Measurements from ENCODE around the gene PTTG1IP. TPM values are rescaled to one million over a fixed set of nuclear protein-coding genes. Genes with fewer than 3 reads are reported as not detected.

The PTTG1IP gene
- total RNA-seq, 1 experiment from 2014 or later: 96.0 TPM

- Mint-ChIP-seq H3K4me1 (0 out of 2 replicates have a peak, but pooled peaks cover 2% of the 10 kb centered on the region), H3K36me3 (peaks cover 65% of the 10 kb centered on the region), H3K27me3 (ENCODE audit: low read depth) (no peaks in the 10 kb centered on the region), H3K27ac (no peak overlapping the region), H3K4me3 (no peak overlapping the region), H3K9me3 (no peaks in the 10 kb centered on the region)
- DNase-seq (ENCODE audit: low spot score): no peak
- ChIA-PET CTCF (no interaction called here), POLR2A (no interaction called here)
- no peak for ATAC-seq
- no peak for TF ChIP-seq ESRRA (CRISPR knock-in tag; IDR thresholded peaks at IDR 0.05; ENCODE audit: borderline replicate concordance)
- TF ChIP-seq IRF1 (CRISPR knock-in tag; IDR thresholded peaks at IDR 0.05): no peak
- TF ChIP-seq ZNF425 (CRISPR knock-in tag; conservative IDR thresholded peaks at IDR 0.05): no peak
- TF ChIP-seq SP1 (CRISPR knock-in tag; conservative IDR thresholded peaks at IDR 0.05): no peak
- no peak for TF ChIP-seq PREB (CRISPR knock-in tag; IDR thresholded peaks at IDR 0.05; ENCODE audit: borderline replicate concordance)
- no peak for TF ChIP-seq NFYB (CRISPR knock-in tag; conservative IDR thresholded peaks at IDR 0.05; ENCODE audit: low read depth)
- no peak for TF ChIP-seq JUN (CRISPR knock-in tag; IDR thresholded peaks at IDR 0.05)
- no peak for TF ChIP-seq ATF2 (CRISPR knock-in tag; IDR thresholded peaks at IDR 0.05; ENCODE audit: borderline replicate concordance, low read depth)
- TF ChIP-seq ZNF532 (CRISPR knock-in tag; IDR thresholded peaks at IDR 0.05; ENCODE audit: borderline replicate concordance): no peak
- no peak for TF ChIP-seq ARID4B (CRISPR knock-in tag; IDR thresholded peaks at IDR 0.05; ENCODE audit: borderline replicate concordance)
- no peak for TF ChIP-seq MLX (CRISPR knock-in tag; IDR thresholded peaks at IDR 0.05)
- TF ChIP-seq AR (CRISPR knock-in tag; IDR thresholded peaks at IDR 0.05): no peak
- TF ChIP-seq ZNF671 (CRISPR knock-in tag; IDR thresholded peaks at IDR 0.05): no peak
- TF ChIP-seq MAX (CRISPR knock-in tag; IDR thresholded peaks at IDR 0.05): no peak
- TF ChIP-seq JAZF1 (CRISPR knock-in tag; IDR thresholded peaks at IDR 0.05): no peak
These were observed 14.7 kb downstream of the PTTG1IP start for GRCh38 chr21:44858791-44859190.
